Lower lobe of right lung (tissue), 2 donors: ENCODE measurements around the gene OTOG. TPM values are rescaled to one million over a fixed set of nuclear protein-coding genes. Genes with fewer than 3 reads are reported as not detected.

Experiments
- ATAC-seq, 2 donors: fragments of 200-7000 bp; cut with Tn5 transposase; one replicate each; pipeline ENCODE4 v1.9.1; 2020 to 2022; ENCODE audit warnings: mild to moderate bottlenecking in 2 of 2, moderate library complexity in 2 of 2
- DNase-seq: peaks from one replicate; pipeline ENCODE4 v3.0.0-alpha.2; 2020
- H3K27ac ChIP-seq: fragments of 200-600 bp; one replicate; pipeline ENCODE4 v1.8.0; 2022
- H3K27me3 ChIP-seq: fragments of 200-600 bp; one replicate; pipeline ENCODE4 v1.8.0; 2022; ENCODE audit warnings: low read depth
- H3K36me3 ChIP-seq: fragments of 200-600 bp; one replicate; pipeline ENCODE4 v1.8.0; 2022; ENCODE audit warnings: mild to moderate bottlenecking
- H3K4me1 ChIP-seq: fragments of 200-600 bp; one replicate; pipeline ENCODE4 v1.8.0; 2022
- H3K4me3 ChIP-seq: fragments of 200-600 bp; one replicate; pipeline ENCODE4 v1.8.0; 2022; ENCODE audit warnings: mild to moderate bottlenecking
- H3K9me3 ChIP-seq: fragments of 200-600 bp; one replicate; pipeline ENCODE4 v1.8.0; 2022
- intact Hi-C: fragments of 100-400 bp; cut with DNase I; formaldehyde crosslinking; loops from one replicate; pipeline ENCODE4 v1.11.0; 2022
- total RNA-seq: library from RNA; stranded (reverse); fragmentation: NEBNext Ultra II Directional; extraction: Animal tissue kit (Norgen Biotek cat#: 25700); gene quantifications from one replicate; pipeline ENCODE4 v1.2.1, GENCODE V29; 2021
- TF ChIP-seq, protein P1 (sequence below): fragments of 200-600 bp; IDR thresholded peaks from one replicate; pipeline ENCODE4 v1.8.0; 2022; ENCODE audit warnings: antibody characterized with exemption, mild to moderate bottlenecking
- donor health status: DM: no; HTN: yes; CAD: no; lungs with severe emphysema.

Gene OTOG
- total RNA-seq, 1 donor from 2014 or later: not detected

DNA sequence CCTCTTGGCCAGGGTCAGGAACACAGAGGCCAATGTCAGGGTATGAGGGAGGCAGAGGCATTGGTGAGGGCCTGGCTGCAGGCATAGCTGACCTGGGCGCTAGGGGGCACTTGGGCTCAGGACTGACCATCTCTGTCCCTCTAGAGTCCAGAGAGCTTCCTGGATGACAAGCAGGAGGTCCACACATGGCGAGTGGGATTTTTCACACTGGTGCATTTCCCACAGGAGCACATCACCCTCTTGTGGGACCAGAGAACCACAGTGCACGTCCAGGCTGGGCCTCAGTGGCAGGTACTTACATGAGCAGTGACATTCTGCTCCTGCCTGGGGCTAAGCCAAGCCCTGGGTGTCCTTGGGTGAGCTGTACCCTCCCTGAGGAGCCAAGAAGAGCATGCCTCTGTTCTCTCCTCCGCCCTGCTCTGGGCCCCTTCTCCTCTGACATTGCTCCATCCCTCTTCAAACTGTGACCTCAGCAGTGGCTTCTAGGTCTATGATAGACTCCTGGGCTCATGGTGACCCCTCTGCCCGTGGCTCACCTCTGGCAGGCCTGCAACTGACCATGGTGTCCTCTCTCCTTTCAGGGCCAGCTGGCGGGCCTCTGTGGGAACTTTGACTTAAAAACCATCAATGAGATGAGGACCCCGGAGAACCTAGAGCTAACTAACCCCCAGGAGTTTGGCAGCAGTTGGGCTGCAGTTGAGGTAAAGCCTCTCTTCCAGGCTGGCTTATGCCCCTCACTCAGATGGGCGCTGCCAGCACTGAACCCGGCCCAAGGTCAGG is 46.6 kb downstream of the OTOG start:
- TF ChIP-seq, protein P1, sequence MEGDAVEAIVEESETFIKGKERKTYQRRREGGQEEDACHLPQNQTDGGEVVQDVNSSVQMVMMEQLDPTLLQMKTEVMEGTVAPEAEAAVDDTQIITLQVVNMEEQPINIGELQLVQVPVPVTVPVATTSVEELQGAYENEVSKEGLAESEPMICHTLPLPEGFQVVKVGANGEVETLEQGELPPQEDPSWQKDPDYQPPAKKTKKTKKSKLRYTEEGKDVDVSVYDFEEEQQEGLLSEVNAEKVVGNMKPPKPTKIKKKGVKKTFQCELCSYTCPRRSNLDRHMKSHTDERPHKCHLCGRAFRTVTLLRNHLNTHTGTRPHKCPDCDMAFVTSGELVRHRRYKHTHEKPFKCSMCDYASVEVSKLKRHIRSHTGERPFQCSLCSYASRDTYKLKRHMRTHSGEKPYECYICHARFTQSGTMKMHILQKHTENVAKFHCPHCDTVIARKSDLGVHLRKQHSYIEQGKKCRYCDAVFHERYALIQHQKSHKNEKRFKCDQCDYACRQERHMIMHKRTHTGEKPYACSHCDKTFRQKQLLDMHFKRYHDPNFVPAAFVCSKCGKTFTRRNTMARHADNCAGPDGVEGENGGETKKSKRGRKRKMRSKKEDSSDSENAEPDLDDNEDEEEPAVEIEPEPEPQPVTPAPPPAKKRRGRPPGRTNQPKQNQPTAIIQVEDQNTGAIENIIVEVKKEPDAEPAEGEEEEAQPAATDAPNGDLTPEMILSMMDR: no peak
- no peak for DNase-seq
- peaks cover 7% of the 10 kb centered on the region for H3K27me3 ChIP-seq
- H3K4me1 ChIP-seq: no peaks in the 10 kb centered on the region
- H3K4me3 ChIP-seq: no peak overlapping the region
- no peak for ATAC-seq
- no peak overlapping the region for H3K27ac ChIP-seq
- intact Hi-C loops: no loop called here
- H3K36me3 ChIP-seq: no peaks in the 10 kb centered on the region
- H3K9me3 ChIP-seq: no peaks in the 10 kb centered on the region

DNA sequence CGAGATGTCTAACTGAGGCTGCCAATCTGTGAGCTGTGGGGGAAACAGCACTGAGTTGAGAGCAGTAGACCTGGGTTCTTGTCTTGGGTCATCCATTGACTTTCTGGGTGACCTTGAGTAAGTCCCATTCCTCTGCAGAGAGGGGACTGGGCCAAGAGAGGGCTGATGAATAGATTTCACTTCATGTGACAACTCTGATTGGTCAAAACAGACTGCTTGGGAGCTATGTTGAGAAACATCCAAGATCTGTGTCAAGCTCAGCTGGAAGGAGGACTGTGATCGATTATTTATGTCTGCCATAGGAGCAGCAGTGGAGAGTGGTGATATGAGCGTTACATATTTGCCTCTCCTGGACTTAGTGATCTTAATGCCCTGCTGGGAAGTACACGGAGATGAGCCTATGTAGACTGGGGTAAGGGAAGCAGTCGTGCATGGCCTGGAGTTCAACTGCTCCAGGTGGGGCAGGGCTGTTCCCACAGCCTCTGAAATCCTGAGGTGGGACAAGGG is 47.7 kb downstream of the OTOG start:
- Histone ChIP-seq H3K4me3 (no peak overlapping the region), H3K4me1 (no peaks in the 10 kb centered on the region), H3K36me3 (no peaks in the 10 kb centered on the region), H3K27ac (no peak overlapping the region), H3K27me3 (peaks cover 10% of the 10 kb centered on the region), H3K9me3 (no peaks in the 10 kb centered on the region)
- TF ChIP-seq, protein P1: no peak
- ATAC-seq (no peak), DNase-seq (no peak)
- intact Hi-C loops: no loop called here

DNA sequence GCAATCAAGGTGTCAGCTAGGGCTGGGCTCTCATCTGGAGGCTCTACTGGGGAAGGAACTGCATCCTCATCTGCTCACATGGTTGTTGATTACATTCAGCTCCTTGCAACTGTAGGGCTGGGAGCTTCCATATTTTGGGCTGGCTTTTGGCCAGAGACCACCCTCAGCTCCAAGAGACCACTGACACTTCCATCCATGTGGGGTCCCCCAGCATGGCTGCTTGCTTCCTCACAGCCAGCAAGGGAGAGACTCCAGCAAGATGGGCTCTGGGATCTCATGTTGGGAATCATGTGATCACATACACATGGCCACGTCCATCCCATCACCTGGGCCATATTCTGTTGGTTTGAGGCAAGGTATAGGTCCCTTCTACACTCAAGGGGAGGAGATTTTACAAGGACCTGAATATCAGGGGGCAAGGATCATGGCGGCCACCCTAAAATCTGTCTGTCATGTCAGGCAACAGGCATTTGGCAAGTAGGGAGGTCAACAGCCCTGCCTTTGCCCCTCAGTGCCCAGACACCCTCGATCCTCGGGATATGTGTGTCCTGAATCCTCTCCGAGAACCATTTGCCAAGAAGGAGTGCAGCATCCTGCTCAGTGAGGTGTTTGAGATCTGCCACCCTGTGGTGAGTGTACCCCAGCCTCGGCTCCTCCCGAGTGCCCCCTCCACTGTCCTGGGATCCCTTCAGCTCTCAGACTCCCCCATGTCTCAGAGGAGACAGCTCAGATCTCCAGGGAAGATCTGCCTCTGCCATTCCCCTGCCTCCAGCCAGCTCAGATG is 48.7 kb downstream of the OTOG start:
- intact Hi-C loops: no loop called here
- H3K4me1 ChIP-seq: no peaks in the 10 kb centered on the region
- no peak overlapping the region for H3K27ac ChIP-seq
- H3K27me3 ChIP-seq: peaks cover 14% of the 10 kb centered on the region
- DNase-seq: no peak
- no peak overlapping the region for H3K4me3 ChIP-seq
- H3K36me3 ChIP-seq: no peaks in the 10 kb centered on the region
- ATAC-seq: no peak
- TF ChIP-seq, protein P1: no peak
- no peaks in the 10 kb centered on the region for H3K9me3 ChIP-seq

DNA sequence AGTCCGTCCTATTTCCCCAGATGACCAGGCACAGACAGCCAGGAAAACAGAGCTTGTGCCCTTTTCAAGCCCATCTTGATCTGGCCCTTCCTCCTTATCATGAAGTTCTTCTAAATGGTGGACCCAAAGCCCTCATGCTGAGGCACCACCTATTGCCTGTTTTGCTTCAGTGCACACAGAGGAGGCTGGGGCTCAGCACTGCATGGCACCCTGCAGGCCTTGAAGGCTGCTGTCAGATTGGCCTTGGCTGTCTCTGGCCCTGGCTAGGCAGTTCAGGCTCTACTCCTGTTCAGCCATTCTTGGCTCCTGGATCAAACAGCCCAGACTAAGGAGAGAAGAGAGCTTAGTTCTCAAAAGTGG is 49.2 kb downstream of the OTOG start:
- no peak overlapping the region for H3K27ac ChIP-seq
- no peak overlapping the region for H3K4me3 ChIP-seq
- no peaks in the 10 kb centered on the region for H3K9me3 ChIP-seq
- DNase-seq (no peak), ATAC-seq (no peak)
- no peaks in the 10 kb centered on the region for H3K4me1 ChIP-seq
- TF ChIP-seq, protein P1: no peak
- peaks cover 12% of the 10 kb centered on the region for H3K27me3 ChIP-seq
- intact Hi-C loops: no loop called here
- H3K36me3 ChIP-seq: no peaks in the 10 kb centered on the region

DNA sequence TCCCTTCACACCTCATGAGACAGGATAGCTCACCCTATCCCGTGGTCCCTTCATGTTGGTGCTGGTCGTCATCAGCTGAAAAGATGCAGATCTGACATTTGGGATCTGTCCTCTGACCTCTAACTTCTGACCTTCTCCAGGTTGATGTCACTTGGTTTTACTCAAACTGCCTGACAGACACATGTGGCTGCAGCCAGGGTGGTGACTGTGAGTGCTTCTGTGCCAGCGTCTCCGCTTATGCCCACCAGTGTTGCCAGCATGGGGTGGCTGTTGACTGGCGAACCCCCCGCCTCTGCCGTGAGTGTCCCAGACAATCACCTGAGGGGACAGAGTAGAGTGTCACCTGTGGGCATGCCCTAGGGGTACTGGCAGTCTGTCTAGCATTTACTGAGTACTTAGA is 49.7 kb downstream of the OTOG start:
- H3K36me3 ChIP-seq: no peaks in the 10 kb centered on the region
- intact Hi-C loops: no loop called here
- H3K27ac ChIP-seq: no peak overlapping the region
- TF ChIP-seq, protein P1: no peak
- peaks cover 7% of the 10 kb centered on the region for H3K27me3 ChIP-seq
- DNase-seq (no peak), ATAC-seq (no peak)
- H3K9me3 ChIP-seq: no peaks in the 10 kb centered on the region
- no peak overlapping the region for H3K4me3 ChIP-seq
- no peaks in the 10 kb centered on the region for H3K4me1 ChIP-seq
